ENCODE results near the gene KCNH8.

DNA sequence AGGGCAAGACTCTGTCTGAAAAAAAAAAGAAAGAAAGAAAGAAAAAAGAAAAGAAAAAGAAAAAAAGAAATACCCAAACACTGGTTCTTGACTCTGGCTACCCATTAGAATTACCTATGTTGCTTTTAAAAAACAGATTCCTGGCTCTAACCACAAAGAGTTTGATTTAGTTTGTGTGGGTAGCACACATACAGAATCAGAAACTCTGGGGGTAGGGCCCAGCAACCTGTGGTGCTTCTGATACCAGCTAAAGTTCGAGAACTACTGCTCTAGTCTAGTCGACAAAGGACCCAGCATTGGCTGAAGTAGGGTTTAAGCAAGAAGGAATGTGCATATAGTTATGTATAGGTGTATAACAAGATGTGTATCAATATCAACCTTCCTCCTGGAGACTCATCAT, 393.0 kb downstream of the KCNH8 start:
- TF ChIP-seq, protein P1, sequence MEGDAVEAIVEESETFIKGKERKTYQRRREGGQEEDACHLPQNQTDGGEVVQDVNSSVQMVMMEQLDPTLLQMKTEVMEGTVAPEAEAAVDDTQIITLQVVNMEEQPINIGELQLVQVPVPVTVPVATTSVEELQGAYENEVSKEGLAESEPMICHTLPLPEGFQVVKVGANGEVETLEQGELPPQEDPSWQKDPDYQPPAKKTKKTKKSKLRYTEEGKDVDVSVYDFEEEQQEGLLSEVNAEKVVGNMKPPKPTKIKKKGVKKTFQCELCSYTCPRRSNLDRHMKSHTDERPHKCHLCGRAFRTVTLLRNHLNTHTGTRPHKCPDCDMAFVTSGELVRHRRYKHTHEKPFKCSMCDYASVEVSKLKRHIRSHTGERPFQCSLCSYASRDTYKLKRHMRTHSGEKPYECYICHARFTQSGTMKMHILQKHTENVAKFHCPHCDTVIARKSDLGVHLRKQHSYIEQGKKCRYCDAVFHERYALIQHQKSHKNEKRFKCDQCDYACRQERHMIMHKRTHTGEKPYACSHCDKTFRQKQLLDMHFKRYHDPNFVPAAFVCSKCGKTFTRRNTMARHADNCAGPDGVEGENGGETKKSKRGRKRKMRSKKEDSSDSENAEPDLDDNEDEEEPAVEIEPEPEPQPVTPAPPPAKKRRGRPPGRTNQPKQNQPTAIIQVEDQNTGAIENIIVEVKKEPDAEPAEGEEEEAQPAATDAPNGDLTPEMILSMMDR (IDR thresholded peaks at IDR 0.05): no peak
- no peak for TF ChIP-seq POLR2A (IDR thresholded peaks at IDR 0.05)
